ENCODE measurements around the gene KIN. TPM values are rescaled to one million over a fixed set of nuclear protein-coding genes. Genes with fewer than 3 reads are reported as not detected.

Gene KIN
- total RNA-seq (10 to 100 TPM in 4 of 9 donors, 1 to 10 TPM in 4, under 1 TPM in 1; 0.42 to 15.1 (median 9.8) TPM), polyA plus RNA-seq (10 to 100 TPM; 16.7 to 19.9 (median 19.0) TPM)
- long read RNA-seq, donor 1, full-length matches to known transcripts: 2 of 2,294 reads
- long read RNA-seq, donor 1, partial matches to known transcripts: 1,432 of 2,294 reads
- long read RNA-seq, donor 1, other reads (novel, unspliced or antisense): 860 of 2,294 reads
- long read RNA-seq, donor 2, full-length matches to known transcripts: 3 of 3 reads
- long read RNA-seq, donor 2, partial matches to known transcripts: 0 of 3 reads
- long read RNA-seq, donor 2, other reads (novel, unspliced or antisense): 0 of 3 reads
- long read RNA-seq, donor 3, full-length matches to known transcripts: 4 of 4 reads
- long read RNA-seq, donor 3, partial matches to known transcripts: 0 of 4 reads
- long read RNA-seq, donor 3, other reads (novel, unspliced or antisense): 0 of 4 reads
- long read RNA-seq, donor 4, full-length matches to known transcripts: 5 of 15 reads
- long read RNA-seq, donor 4, partial matches to known transcripts: 7 of 15 reads
- long read RNA-seq, donor 4, other reads (novel, unspliced or antisense): 3 of 15 reads
- long read RNA-seq, donor 5, full-length matches to known transcripts: 10 of 18 reads
- long read RNA-seq, donor 5, partial matches to known transcripts: 2 of 18 reads
- long read RNA-seq, donor 5, other reads (novel, unspliced or antisense): 6 of 18 reads
- long read RNA-seq, donor 6, full-length matches to known transcripts: 4 of 17 reads
- long read RNA-seq, donor 6, partial matches to known transcripts: 12 of 17 reads
- long read RNA-seq, donor 6, other reads (novel, unspliced or antisense): 1 of 17 reads
- long read RNA-seq, donor 7, full-length matches to known transcripts: 2 of 870 reads
- long read RNA-seq, donor 7, partial matches to known transcripts: 616 of 870 reads
- long read RNA-seq, donor 7, other reads (novel, unspliced or antisense): 252 of 870 reads
- long read RNA-seq, donor 8, full-length matches to known transcripts: 5 of 2,278 reads
- long read RNA-seq, donor 8, partial matches to known transcripts: 2,195 of 2,278 reads
- long read RNA-seq, donor 8, other reads (novel, unspliced or antisense): 78 of 2,278 reads
- long read RNA-seq, donor 9, full-length matches to known transcripts: 3 of 2,137 reads
- long read RNA-seq, donor 9, partial matches to known transcripts: 1,474 of 2,137 reads
- long read RNA-seq, donor 9, other reads (novel, unspliced or antisense): 660 of 2,137 reads
- long read RNA-seq, donor 10, full-length matches to known transcripts: 2 of 1,067 reads
- long read RNA-seq, donor 10, partial matches to known transcripts: 564 of 1,067 reads
- long read RNA-seq, donor 10, other reads (novel, unspliced or antisense): 501 of 1,067 reads

GRCh38 chr10:7787857-7788638 lies at the start of gene KIN, which contains the start of gene ATP5F1C:
Gene KIN, minus strand, starts transcription at chr10:7787993. Its CDS starts 60 bp downstream, at chr10:7787933.
Gene ATP5F1C, plus strand, starts transcription at chr10:7788177. Its CDS starts 31 bp downstream, at chr10:7788208.
- Histone ChIP-seq H3K4me1 (replicated peaks in 1 of 2) (peaks cover 30 to 62% of the 10 kb centered on the region in 2 donors), H3K9me3 (replicated peaks in 1 of 3) (no peaks in the 10 kb centered on the region), H3K27me3 (no peaks in the 10 kb centered on the region), H3K4me3 (peak within 1 kb of the TSS; percentile 46 to 100 (median 69)), H3K36me3 (replicated peaks in 1 of 2) (no peaks in the 10 kb centered on the region), H3K27ac (peak within 1 kb of the TSS; percentile 76 to 95 (median 90))
- DNase-seq: peak; percentile 97 to 99 (median 98)
- intact Hi-C loops (cut with DNase I): no loop called here
- WGBS, 4 donors: 0% methylated on average over 12 to 59 of the region's 59 CpGs; no CpG with 5 or more reads in 1 of the 4 donors
- TF ChIP-seq POLR2A (IDR thresholded peaks at IDR 0.05): peak; percentile 55 to 91
- TF ChIP-seq CTCF (IDR thresholded peaks at IDR 0.05): no peak

GRCh38 chr10:7836571-7836970 lies 48.8 kb upstream of the KIN start:
- Histone ChIP-seq H3K4me3 (no peak overlapping the region), H3K27ac (no peak overlapping the region), H3K36me3 (replicated peaks in 1 of 2) (no peaks in the 10 kb centered on the region), H3K4me1 (replicated peaks in 1 of 2) (peaks cover 0 to 6% of the 10 kb centered on the region in 2 donors), H3K9me3 (replicated peaks in 1 of 3) (no peaks in the 10 kb centered on the region), H3K27me3 (no peaks in the 10 kb centered on the region)
- TF ChIP-seq POLR2A (IDR thresholded peaks at IDR 0.05): no peak
- no peak for TF ChIP-seq CTCF (IDR thresholded peaks at IDR 0.05)
- DNase-seq: no peak
- intact Hi-C loops (cut with DNase I): no loop called here
- 76 to 82% (median 80%) methylated on average over 2 of the region's 2 CpGs for WGBS, 4 donors

GRCh38 chr10:7834262-7834661 lies 46.5 kb upstream of the KIN start:
- no peak for DNase-seq
- Histone ChIP-seq H3K27ac (no peak overlapping the region), H3K4me3 (no peak overlapping the region), H3K4me1 (replicated peaks in 1 of 2) (peaks cover 0 to 1% of the 10 kb centered on the region in 2 donors), H3K9me3 (replicated peaks in 1 of 3) (no peaks in the 10 kb centered on the region), H3K36me3 (replicated peaks in 1 of 2) (no peaks in the 10 kb centered on the region), H3K27me3 (no peaks in the 10 kb centered on the region)
- intact Hi-C loops (cut with DNase I): no loop called here
- TF ChIP-seq POLR2A (IDR thresholded peaks at IDR 0.05): no peak
- TF ChIP-seq CTCF (IDR thresholded peaks at IDR 0.05): no peak
- 92 to 100% (median 96%) methylated on average over 3 of the region's 3 CpGs for WGBS, 4 donors

All from adrenal gland (tissue), 19 donors.